Hepatocyte (in vitro differentiated cells): ENCODE data around the gene WDR74. TPM values are rescaled to one million over a fixed set of nuclear protein-coding genes. Genes with fewer than 3 reads are reported as not detected.

Experiments used
- DNase-seq: peaks from one replicate; pipeline ENCODE4 v3.0.0-alpha.2; 2016; ENCODE audit warnings: low spot score
- H2AFZ ChIP-seq: fragments of 200-600 bp; sonication (generic); 2 replicates; pipeline ENCODE4 v1.6.0; 2016; ENCODE audit warnings: antibody characterized with exemption, mild to moderate bottlenecking
- H3K27ac ChIP-seq: fragments of 200-600 bp; sonication (generic); 2 replicates; pipeline ENCODE4 v1.5.1; 2016; ENCODE audit warnings: mild to moderate bottlenecking
- H3K27me3 ChIP-seq: fragments of 200-600 bp; sonication (generic); 2 replicates; pipeline ENCODE4 v1.6.1; 2016
- H3K36me3 ChIP-seq: fragments of 200-600 bp; sonication (generic); replicated peaks from 2 replicates; pipeline ENCODE4 v1.5.1; 2016; ENCODE audit warnings: low read depth; ENCODE audit not compliant: insufficient read depth
- H3K4me1 ChIP-seq: fragments of 200-600 bp; sonication (generic); 2 replicates; pipeline ENCODE4 v1.5.1; 2016; ENCODE audit warnings: mild to moderate bottlenecking, moderate library complexity; ENCODE audit not compliant: insufficient read depth
- H3K4me2 ChIP-seq: fragments of 200-600 bp; sonication (generic); 2 replicates; pipeline ENCODE4 v1.6.0; 2016
- H3K4me3 ChIP-seq: fragments of 200-600 bp; sonication (generic); 2 replicates; pipeline ENCODE4 v1.5.1; 2016; ENCODE audit warnings: mild to moderate bottlenecking
- H3K79me2 ChIP-seq: fragments of 200-600 bp; sonication (generic); 2 replicates; pipeline ENCODE4 v1.6.0; 2017; ENCODE audit warnings: mild to moderate bottlenecking
- H3K9me2 ChIP-seq: fragments of 200-600 bp; sonication (generic); replicated peaks from 2 replicates; pipeline ENCODE4 v1.6.0; 2017; ENCODE audit warnings: mild to moderate bottlenecking; ENCODE audit not compliant: insufficient read depth
- H3K9me3 ChIP-seq: fragments of 200-600 bp; sonication (generic); 2 replicates; pipeline ENCODE4 v1.5.1; 2016; ENCODE audit warnings: low read depth, mild to moderate bottlenecking
- H4K20me1 ChIP-seq: fragments of 200-600 bp; sonication (generic); 2 replicates; pipeline ENCODE4 v1.6.0; 2016; ENCODE audit warnings: mild to moderate bottlenecking; ENCODE audit not compliant: insufficient read depth, poor library complexity, severe bottlenecking
- CTCF ChIP-seq: fragments of 200-600 bp; sonication (generic); IDR thresholded peaks from 2 replicates; pipeline ENCODE4 v1.5.1; 2016; ENCODE audit warnings: antibody characterized with exemption, mild to moderate bottlenecking; ENCODE audit not compliant: poor library complexity
- EZH2 ChIP-seq: fragments of 200-600 bp; sonication (generic); IDR thresholded peaks from 2 replicates; pipeline ENCODE4 v1.6.1; 2016; ENCODE audit warnings: antibody characterized with exemption, mild to moderate bottlenecking, borderline replicate concordance
- EZH2phosphoT487 ChIP-seq: fragments of 200-600 bp; sonication (generic); IDR thresholded peaks from one replicate; pipeline ENCODE4 v1.6.1; 2018; ENCODE audit warnings: antibody characterized with exemption, mild to moderate bottlenecking, low read depth, moderate library complexity; ENCODE audit not compliant: unreplicated experiment, severe bottlenecking
- WGBS: methylation state at CpG from one replicate; pipeline ENCODE4 v1.1.6; 2016; ENCODE audit warnings: low lambda C conversion rate; ENCODE audit errors: missing lambda C conversion rate; 5-methylcytosine and 5-hydroxymethylcytosine counted together
- polyA plus RNA-seq: library from polyadenylated mRNA; unstranded; fragments of >200 nt; fragmentation: Nextera tagmentation; extraction: Ambion mirVana; gene quantifications from 2 replicates; pipeline ENCODE4 v1.2.1, GENCODE V29; 2016
- total RNA-seq: library from RNA; depleted of rRNA; stranded (reverse); fragments of >200 nt; gene quantifications from 2 replicates; pipeline ENCODE4 v1.2.3, GENCODE V29; 2014

WDR74 gene
- total and polyA plus RNA-seq, 2 experiments from 2014 or later = 30.9 to 34.1 TPM

- Histone ChIP-seq H3K4me3 (no peak overlapping the region), H4K20me1 (no peaks in the 10 kb centered on the region), H3K36me3 (no peaks in the 10 kb centered on the region), H3K79me2 (no peaks in the 10 kb centered on the region), H3K27ac (no peak overlapping the region), H3K4me2 (no peak overlapping the region), H3K9me2 (no peaks in the 10 kb centered on the region), H2AFZ (no peak overlapping the region), H3K9me3 (no peaks in the 10 kb centered on the region), H3K27me3 (no peaks in the 10 kb centered on the region), H3K4me1 (peaks cover 10% of the 10 kb centered on the region)
- TF ChIP-seq CTCF = no peak
- TF ChIP-seq EZH2phosphoT487 = no peak
- DNase-seq = no peak
- WGBS = 71% methylated on average over 1 of the region's 1 CpG
Observed at GRCh38 chr11:62810748-62811147, 28.6 kb downstream of the WDR74 start.

GRCh38 chr11:62806611-62807121, 32.7 kb downstream of the WDR74 start:
- peak overlapping the region; percentile 86 for H3K27ac ChIP-seq
- H3K9me2 ChIP-seq = no peaks in the 10 kb centered on the region
- peak; percentile 37 for DNase-seq
- no peaks in the 10 kb centered on the region for H3K9me3 ChIP-seq
- H3K36me3 ChIP-seq = no peaks in the 10 kb centered on the region
- TF ChIP-seq CTCF = no peak
- no peak for TF ChIP-seq EZH2phosphoT487
- no peak for TF ChIP-seq EZH2
- H2AFZ ChIP-seq = no peak overlapping the region
- peaks cover 19% of the 10 kb centered on the region for H3K4me1 ChIP-seq
- peak overlapping the region; percentile 83 for H3K4me2 ChIP-seq
- no peak overlapping the region for H3K4me3 ChIP-seq
- H3K79me2 ChIP-seq = peaks cover 29% of the 10 kb centered on the region
- H3K27me3 ChIP-seq = no peaks in the 10 kb centered on the region
- WGBS = 79% methylated on average over 5 of the region's 5 CpGs
- H4K20me1 ChIP-seq = no peaks in the 10 kb centered on the region

- Histone ChIP-seq H3K4me1 (peaks cover 19% of the 10 kb centered on the region), H3K79me2 (peaks cover 31% of the 10 kb centered on the region), H3K9me3 (no peaks in the 10 kb centered on the region), H4K20me1 (no peaks in the 10 kb centered on the region), H3K4me2 (peak overlapping the region; percentile 83), H3K27ac (peak overlapping the region; percentile 86), H2AFZ (peak overlapping the region; percentile 62), H3K27me3 (no peaks in the 10 kb centered on the region), H3K36me3 (no peaks in the 10 kb centered on the region), H3K9me2 (no peaks in the 10 kb centered on the region), H3K4me3 (peak overlapping the region; percentile 47)
- 34% methylated on average over 12 of the region's 12 CpGs for WGBS
- TF ChIP-seq EZH2 = no peak
- no peak for DNase-seq
Observed at GRCh38 chr11:62805961-62806441, 33.4 kb downstream of the WDR74 start.

GRCh38 chr11:62805076-62805892, 34.1 kb downstream of the WDR74 start, which contains the start of gene NXF1:
Gene NXF1 (minus strand): TSS chr11:62805440. CDS start chr11:62805356, 84 bp downstream.
- Histone ChIP-seq H3K79me2 (peaks cover 32% of the 10 kb centered on the region), H3K4me1 (peaks cover 19% of the 10 kb centered on the region), H3K4me2 (peak within 1 kb of the TSS; percentile 83), H3K27ac (peak within 1 kb of the TSS; percentile 86), H3K4me3 (peak within 1 kb of the TSS; percentile 67), H4K20me1 (no peaks in the 10 kb centered on the region), H3K9me3 (no peaks in the 10 kb centered on the region), H3K36me3 (no peaks in the 10 kb centered on the region), H3K27me3 (no peaks in the 10 kb centered on the region), H2AFZ (peak within 1 kb of the TSS; percentile 62), H3K9me2 (no peaks in the 10 kb centered on the region)
- WGBS = 1% methylated on average over 74 of the region's 77 CpGs
- TF ChIP-seq EZH2phosphoT487 (no peak), EZH2 (no peak), CTCF (peak; percentile 3)
- peak; percentile 98 for DNase-seq
